Measurements from ENCODE around the gene NEO1.

The NEO1 gene, protein sequence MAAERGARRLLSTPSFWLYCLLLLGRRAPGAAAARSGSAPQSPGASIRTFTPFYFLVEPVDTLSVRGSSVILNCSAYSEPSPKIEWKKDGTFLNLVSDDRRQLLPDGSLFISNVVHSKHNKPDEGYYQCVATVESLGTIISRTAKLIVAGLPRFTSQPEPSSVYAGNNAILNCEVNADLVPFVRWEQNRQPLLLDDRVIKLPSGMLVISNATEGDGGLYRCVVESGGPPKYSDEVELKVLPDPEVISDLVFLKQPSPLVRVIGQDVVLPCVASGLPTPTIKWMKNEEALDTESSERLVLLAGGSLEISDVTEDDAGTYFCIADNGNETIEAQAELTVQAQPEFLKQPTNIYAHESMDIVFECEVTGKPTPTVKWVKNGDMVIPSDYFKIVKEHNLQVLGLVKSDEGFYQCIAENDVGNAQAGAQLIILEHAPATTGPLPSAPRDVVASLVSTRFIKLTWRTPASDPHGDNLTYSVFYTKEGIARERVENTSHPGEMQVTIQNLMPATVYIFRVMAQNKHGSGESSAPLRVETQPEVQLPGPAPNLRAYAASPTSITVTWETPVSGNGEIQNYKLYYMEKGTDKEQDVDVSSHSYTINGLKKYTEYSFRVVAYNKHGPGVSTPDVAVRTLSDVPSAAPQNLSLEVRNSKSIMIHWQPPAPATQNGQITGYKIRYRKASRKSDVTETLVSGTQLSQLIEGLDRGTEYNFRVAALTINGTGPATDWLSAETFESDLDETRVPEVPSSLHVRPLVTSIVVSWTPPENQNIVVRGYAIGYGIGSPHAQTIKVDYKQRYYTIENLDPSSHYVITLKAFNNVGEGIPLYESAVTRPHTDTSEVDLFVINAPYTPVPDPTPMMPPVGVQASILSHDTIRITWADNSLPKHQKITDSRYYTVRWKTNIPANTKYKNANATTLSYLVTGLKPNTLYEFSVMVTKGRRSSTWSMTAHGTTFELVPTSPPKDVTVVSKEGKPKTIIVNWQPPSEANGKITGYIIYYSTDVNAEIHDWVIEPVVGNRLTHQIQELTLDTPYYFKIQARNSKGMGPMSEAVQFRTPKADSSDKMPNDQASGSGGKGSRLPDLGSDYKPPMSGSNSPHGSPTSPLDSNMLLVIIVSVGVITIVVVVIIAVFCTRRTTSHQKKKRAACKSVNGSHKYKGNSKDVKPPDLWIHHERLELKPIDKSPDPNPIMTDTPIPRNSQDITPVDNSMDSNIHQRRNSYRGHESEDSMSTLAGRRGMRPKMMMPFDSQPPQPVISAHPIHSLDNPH (N-terminal part only)

GRCh38 chr15:73051807-73052652 is at the start of gene NEO1:
Gene NEO1 (plus strand): TSS chr15:73052463. CDS start chr15:73052676, 213 bp downstream.
- peak; percentile 75 for DNase-seq (ENCODE audit: low spot score)

DNA sequence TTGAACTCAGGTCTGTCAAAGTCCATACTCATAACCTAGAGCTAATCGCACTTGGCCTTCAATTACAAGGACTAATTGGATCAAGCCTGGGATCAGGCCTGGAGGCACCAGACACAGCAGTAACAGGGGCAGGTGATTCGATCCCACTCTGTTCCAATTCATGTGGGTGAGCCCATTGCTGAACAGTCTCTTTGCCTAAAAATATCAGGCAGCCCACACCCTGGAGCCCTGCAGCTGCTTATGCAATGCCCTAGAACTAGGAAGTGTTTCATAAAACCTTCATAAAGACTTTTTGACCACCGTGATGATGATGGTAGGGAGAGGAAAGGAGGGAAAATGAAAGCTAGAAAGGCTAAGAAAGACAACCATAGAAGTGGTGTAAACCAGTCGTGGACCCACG is 47.8 kb upstream of the NEO1 start:
- no peak for DNase-seq (ENCODE audit: low spot score)

DNA sequence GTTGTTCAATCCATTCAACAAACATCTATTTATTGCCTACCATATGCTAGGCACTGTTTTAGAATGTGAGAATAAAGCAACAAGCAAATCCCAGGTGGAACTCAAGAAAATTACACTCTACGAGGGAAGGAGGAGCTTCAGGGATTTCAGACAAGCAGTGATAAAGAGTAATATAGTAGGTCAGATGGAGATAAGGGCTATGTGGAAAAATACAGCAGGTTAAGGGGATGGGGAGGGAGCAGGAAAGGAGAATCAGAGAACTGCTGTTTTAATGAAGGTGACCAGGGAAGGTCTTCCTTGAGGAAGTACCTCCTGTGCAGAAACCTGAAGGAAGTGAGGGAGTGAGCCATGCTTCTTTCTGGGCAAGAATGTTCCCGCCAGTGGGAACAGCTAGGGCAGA is 47.2 kb upstream of the NEO1 start:
- DNase-seq (ENCODE audit: low spot score): no peak

DNA sequence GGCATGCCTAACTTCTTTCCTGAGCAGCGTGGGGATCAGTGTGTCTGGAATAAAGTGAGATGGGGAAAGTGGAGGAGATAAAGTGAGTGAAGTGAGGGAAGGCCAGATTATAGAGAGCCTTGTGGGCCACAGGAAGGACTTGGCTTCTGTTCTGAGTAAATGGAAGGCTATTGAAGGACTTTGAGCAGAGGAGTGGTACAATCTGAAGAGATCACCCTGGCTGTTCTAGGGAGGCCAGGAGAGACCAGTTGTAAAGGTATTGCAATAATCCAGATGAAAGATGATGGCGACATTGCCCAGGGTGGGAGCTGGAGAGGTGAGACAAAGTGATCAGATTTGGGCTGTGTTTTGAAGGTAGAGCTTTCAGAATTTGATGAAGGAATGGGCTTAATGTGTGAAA is 46.8 kb upstream of the NEO1 start:
- DNase-seq (ENCODE audit: low spot score): no peak

DNA sequence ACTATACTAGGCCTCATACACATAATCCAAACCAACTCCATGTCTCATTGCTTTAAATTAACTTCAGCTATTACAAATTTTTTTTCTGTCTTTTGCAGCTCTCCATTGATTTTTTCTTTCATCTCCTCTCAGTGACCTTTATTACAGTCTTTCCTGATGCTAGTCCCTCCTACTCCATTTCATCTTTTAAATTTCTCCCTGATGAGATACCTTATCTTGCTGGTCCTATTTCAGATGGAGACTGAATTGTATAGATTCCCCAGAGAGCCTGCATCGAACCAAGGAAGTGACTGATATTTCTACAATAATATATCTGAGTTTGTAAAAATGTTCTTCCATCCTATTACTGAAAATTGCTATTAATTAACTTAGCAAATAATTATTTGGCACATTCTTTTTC is 45.7 kb upstream of the NEO1 start:
- no peak for DNase-seq (ENCODE audit: low spot score)

DNA sequence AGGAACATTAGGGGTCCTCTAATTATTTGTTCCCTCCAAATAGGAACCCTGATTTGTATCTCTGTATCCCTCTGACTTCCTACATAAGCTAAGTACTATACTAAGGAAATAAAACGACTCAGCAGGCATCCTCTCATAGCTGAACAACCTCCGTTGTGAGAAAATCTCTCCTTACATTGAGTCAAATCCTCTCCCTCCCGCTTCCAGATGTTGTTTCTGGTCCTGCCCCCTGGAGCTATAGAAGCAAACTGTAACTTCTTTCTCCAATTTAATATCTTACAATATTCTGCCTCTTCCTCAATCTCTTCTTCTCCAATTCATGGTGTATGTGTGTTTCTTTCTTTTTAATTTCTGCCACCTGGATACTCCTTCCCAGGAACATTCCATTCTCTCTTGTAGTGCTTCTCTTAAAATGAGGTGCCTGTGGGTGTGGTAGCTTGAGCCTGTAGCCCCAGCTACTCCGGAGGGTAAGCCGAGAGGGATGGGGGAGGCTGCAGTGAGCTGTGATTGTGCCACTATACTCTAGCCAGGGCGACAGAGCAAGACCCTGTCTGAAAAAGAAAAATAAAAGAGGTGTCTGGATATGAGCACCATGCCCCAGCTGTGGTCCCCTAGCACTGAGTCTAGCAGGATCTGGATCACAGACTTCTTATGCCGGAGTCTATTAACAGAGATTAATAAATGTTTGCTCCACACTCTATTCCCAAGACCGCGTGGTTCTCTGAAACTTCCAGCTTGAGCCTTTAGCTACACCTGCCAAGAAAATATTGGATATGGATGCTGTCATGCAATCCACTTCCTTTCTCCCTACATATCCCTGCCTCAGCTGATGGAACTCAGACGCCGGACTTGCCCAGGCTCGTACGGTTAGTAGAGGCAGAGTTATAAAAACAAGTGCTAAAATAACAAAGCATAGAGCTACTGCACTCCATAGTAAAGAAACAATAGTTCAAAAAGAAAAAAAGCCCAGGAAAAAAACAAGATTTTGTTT is 42.9 kb upstream of the NEO1 start:
- DNase-seq (ENCODE audit: low spot score): no peak

- DNase-seq (ENCODE audit: low spot score): no peak
Measured at GRCh38 chr15:73010154-73011152, 41.8 kb upstream of the NEO1 start.

DNA sequence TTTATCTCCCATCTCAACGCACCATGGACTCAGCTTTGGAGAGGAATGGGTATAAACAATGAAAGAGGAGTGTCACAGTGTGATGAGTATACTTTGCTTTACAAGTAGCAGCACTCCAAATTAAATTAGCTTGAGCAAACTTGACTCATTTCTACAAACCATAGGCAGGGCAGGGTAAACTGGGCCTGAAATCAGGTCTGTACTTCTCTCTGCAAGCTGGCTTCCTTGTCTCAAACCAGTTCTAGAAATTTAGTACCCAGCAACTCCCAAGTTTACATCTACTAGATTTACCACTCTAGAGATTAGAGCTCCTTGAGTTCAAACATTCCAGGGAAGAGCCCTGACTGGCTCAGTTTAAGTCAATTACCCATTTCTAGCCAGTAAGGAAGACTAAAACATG is 37.4 kb upstream of the NEO1 start:
- DNase-seq (ENCODE audit: low spot score): no peak

GRCh38 chr15:73015493-73015892 is 36.8 kb upstream of the NEO1 start:
- no peak for DNase-seq (ENCODE audit: low spot score)

GRCh38 chr15:73017987-73018386 is 34.3 kb upstream of the NEO1 start:
- no peak for DNase-seq (ENCODE audit: low spot score)

DNA sequence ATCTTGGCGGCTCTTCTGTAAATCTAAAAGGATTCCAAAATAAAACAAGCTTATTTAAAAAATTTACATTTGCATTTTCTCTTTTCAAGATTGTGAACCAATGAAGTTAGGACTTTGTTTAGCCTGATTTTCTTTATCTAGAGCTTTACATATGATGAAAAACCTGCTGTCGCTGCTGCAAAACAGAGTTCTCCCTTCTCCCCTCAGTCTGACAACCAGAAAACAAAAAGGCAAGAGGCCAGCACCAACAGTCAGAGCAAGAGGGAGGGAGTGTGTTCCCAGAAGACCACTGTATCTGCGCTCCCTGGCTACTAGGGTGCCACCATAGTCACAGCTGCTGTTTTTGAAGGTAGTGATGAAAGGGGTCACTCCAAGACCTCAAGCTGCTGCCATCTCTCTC is 33.1 kb upstream of the NEO1 start:
- no peak for DNase-seq (ENCODE audit: low spot score)

DNA sequence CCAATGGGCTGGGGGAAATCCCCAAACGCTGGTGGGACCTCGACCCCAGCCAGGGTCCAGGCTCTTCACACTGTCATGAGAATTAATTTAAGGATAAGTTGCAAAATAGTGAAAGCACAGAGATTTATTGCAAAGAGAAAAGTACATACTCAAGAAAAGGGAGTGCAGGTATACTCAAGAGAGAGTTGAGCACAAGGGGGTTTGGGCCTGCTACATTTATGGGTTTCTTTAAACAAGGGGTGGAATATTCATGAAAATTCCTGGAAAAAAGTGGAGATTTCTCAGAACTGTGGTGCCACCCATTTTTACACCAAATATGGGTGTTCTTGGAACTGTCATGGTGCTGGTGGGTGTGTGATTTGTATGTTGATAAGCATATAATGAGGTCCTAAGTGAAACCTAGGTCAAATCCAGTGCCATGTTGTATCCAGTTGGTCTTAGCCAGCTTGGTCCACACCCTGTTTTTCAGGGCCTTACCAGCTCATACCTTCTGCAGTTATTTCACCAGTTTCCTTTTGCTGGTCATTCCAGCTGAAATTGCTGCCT is 32.6 kb upstream of the NEO1 start:
- no peak for DNase-seq (ENCODE audit: low spot score)

- no peak for DNase-seq (ENCODE audit: low spot score)
Measured at GRCh38 chr15:73021139-73021621, 31.1 kb upstream of the NEO1 start.

GRCh38 chr15:73022161-73022560 is 30.1 kb upstream of the NEO1 start:
- DNase-seq (ENCODE audit: low spot score): no peak

GRCh38 chr15:73023071-73023470 is 29.2 kb upstream of the NEO1 start:
- no peak for DNase-seq (ENCODE audit: low spot score)

GRCh38 chr15:73024168-73024567 is 28.1 kb upstream of the NEO1 start:
- no peak for DNase-seq (ENCODE audit: low spot score)

DNA sequence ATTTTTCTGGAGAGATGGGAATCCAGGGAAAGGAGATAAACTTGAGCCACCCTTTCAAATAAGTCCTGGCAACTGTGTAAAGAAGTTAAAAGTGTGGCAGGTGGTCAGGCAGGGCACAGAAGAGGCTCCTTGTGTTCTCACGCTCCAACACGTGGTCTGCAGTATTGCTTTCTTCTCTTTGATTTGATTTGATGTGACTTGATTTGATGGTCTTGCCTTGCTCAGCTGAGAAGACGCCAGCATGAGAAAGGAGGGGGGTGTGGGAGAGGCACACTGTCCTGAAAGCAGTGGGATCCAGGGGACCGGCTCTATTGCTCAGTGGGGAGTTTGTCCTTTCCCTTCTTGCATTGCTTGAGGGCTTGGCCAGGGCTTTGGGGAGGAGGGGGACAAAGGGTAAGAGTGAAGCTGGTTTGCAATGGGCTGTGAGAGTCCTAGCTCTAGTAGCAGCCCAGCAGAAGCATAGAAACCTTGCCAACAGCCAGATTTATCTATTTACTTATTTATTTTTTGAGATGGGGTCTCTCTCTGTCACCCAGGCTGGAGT is 25.7 kb upstream of the NEO1 start:
- DNase-seq (ENCODE audit: low spot score): no peak

DNA sequence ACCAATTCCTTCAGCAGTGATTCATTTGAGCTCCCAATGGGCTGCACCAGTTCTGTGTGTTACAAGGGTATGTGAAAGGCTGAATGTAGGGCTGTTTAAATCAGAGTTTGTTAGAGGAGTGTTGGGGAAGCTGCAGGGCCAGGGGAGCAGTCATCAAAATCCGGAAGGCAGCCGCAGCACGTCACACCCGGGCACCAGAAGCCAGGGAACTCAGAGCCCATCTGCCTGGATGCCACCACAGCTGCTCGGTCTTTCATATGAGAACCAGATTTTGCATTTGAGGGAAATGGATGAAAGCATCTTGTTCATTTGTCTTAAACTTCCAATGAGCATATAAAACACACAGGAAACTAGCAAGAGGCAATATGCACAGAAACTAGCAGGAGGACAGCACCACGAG is 24.2 kb upstream of the NEO1 start:
- no peak for DNase-seq (ENCODE audit: low spot score)

Measured in CD4-positive, alpha-beta T cell treated with Interleukin-6 at 100 ng/mL for 8 hours (primary cell).